HepG2 (cell line): ENCODE results near the gene PPIC. TPM values are rescaled to one million over a fixed set of nuclear protein-coding genes. Genes with fewer than 3 reads are reported as not detected.

Experiments used
- ATAC-seq: fragments of 200-7000 bp; cut with Tn5 transposase; 3 replicates; pipeline ENCODE4 v1.9.1; 2020; ENCODE audit warnings: mild to moderate bottlenecking, moderate library complexity
- BruUV-seq: library from RNA; stranded (reverse); fragments of 400-500 nt; replicated peaks from 2 replicates; lab custom pipeline; 2021; lab: Mats Ljungman, UMichigan
- CTCF ChIA-PET: fragments of 300-600 bp; formaldehyde crosslinking; extraction: SDS; loops from one replicate; lab custom pipeline; 2021; ENCODE audit warnings: low total read pairs, inconsistent platforms, low intra/inter-chr PET ratio; lab: Yijun Ruan, JAX
- POLR2A ChIA-PET: fragments of 350-600 bp; sonication (Branson Sonifier 250); formaldehyde crosslinking; loops from one replicate; lab custom pipeline; 2020; ENCODE audit warnings: antibody characterized with exemption, inconsistent platforms; lab: Yijun Ruan, JAX
- DNase-seq: peaks from one replicate; pipeline ENCODE4 v3.0.0-alpha.2; 2015; ENCODE audit warnings: low spot score
- FAIRE-seq: peaks from 3 replicates; lab custom pipeline; 2011; peaks lifted over from hg19 to GRCh38; lab: Jason Lieb, UNC
- H2AFZ ChIP-seq: one replicate; pipeline ENCODE4 v1.6.1; 2011; ENCODE audit warnings: low read length, inconsistent platforms
- H3K27ac ChIP-seq: fragments of 300-600 bp; 3 replicates; pipeline ENCODE4 v1.8.0; 2011; ENCODE audit warnings: mixed run types, mild to moderate bottlenecking, mixed read lengths, low read length, inconsistent platforms; ENCODE audit not compliant: insufficient read depth; ENCODE audit errors: extremely low read length
- H3K27me3 ChIP-seq, 2 experiments: fragments of 200-600 bp in 1 of 2; 2 replicates in 1 of 2; 3 replicates in 1 of 2; pipeline versions ENCODE4 v1.6.0 to v1.8.0; 2011; ENCODE audit warnings: low read length in 2 of 2, mild to moderate bottlenecking in 2 of 2, moderate library complexity in 2 of 2, inconsistent platforms in 1 of 2; ENCODE audit not compliant: insufficient read depth in 2 of 2, control insufficient read depth in 1 of 2
- H3K36me3 ChIP-seq, 2 experiments: fragments of 200-600 bp in 1 of 2; replicated peaks in 1 of 2; 2 replicates in 1 of 2; 3 replicates in 1 of 2; pipeline versions ENCODE4 v1.5.1 to v1.8.0; 2011; ENCODE audit warnings: low read length in 2 of 2, inconsistent platforms in 1 of 2; ENCODE audit not compliant: insufficient read depth in 2 of 2, control insufficient read depth in 1 of 2
- H3K4me1 ChIP-seq: 2 replicates; pipeline ENCODE4 v1.5.1; 2012; ENCODE audit warnings: low read length, inconsistent platforms; ENCODE audit not compliant: insufficient read depth
- H3K4me2 ChIP-seq: 2 replicates; pipeline ENCODE4 v1.6.0; 2011; ENCODE audit warnings: low read depth, low read length, inconsistent platforms
- H3K4me3 ChIP-seq, 3 experiments: fragments of 200-600 bp in 1 of 3; sonication (generic), shearing (Covaris generic) in 1 of 3; replicated peaks in 1 of 3; 2 replicates each; pipeline ENCODE4 v1.5.1; 2011 to 2016; ENCODE audit warnings: low read length in 3 of 3, inconsistent platforms in 2 of 3, low read depth in 2 of 3, mild to moderate bottlenecking in 2 of 3, control low read depth in 1 of 3, mixed read lengths in 1 of 3; ENCODE audit not compliant: insufficient read depth in 1 of 3
- H3K79me2 ChIP-seq: one replicate; pipeline ENCODE4 v1.6.1; 2011; ENCODE audit warnings: low read length, inconsistent platforms; ENCODE audit not compliant: insufficient read depth
- H3K9ac ChIP-seq: 2 replicates; pipeline ENCODE4 v1.6.0; 2011; ENCODE audit warnings: mild to moderate bottlenecking, low read depth, low read length, inconsistent platforms; ENCODE audit not compliant: insufficient read depth
- H3K9me3 ChIP-seq: 2 replicates; pipeline ENCODE4 v1.5.1; 2012; ENCODE audit warnings: mild to moderate bottlenecking, low read length
- H4K20me1 ChIP-seq: 2 replicates; pipeline ENCODE4 v1.6.0; 2011; ENCODE audit warnings: inconsistent platforms, mild to moderate bottlenecking, low read length, moderate library complexity; ENCODE audit not compliant: insufficient read depth
- ARNTL ChIP-seq: sonication (generic); formaldehyde crosslinking; IDR thresholded peaks from 2 replicates; pipeline ENCODE4 v1.4.0; 2020; ENCODE audit warnings: mild to moderate bottlenecking, missing genetic modification reagents
- EEA1 ChIP-seq: sonication (generic); formaldehyde crosslinking; IDR thresholded peaks from 2 replicates; pipeline ENCODE4 v1.5.1; 2020; ENCODE audit warnings: mild to moderate bottlenecking, missing genetic modification reagents, borderline replicate concordance
- ESRRA ChIP-seq: sonication (generic); formaldehyde crosslinking; IDR thresholded peaks from 2 replicates; pipeline ENCODE4 v1.5.1; 2020; ENCODE audit warnings: mild to moderate bottlenecking, low read depth, missing genetic modification reagents
- FOXK1 ChIP-seq: sonication (generic); formaldehyde crosslinking; IDR thresholded peaks from 2 replicates; pipeline ENCODE4 v1.4.0; 2020; ENCODE audit warnings: low read depth, missing genetic modification reagents, borderline replicate concordance
- FOXK2 ChIP-seq: fragments of 450-650 bp; IDR thresholded peaks from 2 replicates; pipeline ENCODE4 v1.6.1; 2016
- HNF4G ChIP-seq, 2 experiments: sonication (generic) in 1 of 2; formaldehyde crosslinking in 1 of 2; IDR thresholded peaks; 2 replicates each; pipeline versions ENCODE4 v1.4.0 to v1.6.1; 2011 to 2020; ENCODE audit warnings: borderline replicate concordance in 2 of 2, low read depth in 2 of 2, mild to moderate bottlenecking in 2 of 2, low read length in 1 of 2, missing genetic modification reagents in 1 of 2, moderate library complexity in 1 of 2
- KLF12 ChIP-seq: sonication (generic); formaldehyde crosslinking; IDR thresholded peaks from 2 replicates; pipeline ENCODE4 v1.4.0; 2020; ENCODE audit warnings: missing genetic modification reagents, borderline replicate concordance
- KLF15 ChIP-seq: sonication (generic); formaldehyde crosslinking; IDR thresholded peaks from 2 replicates; pipeline ENCODE4 v1.8.1; 2023; ENCODE audit warnings: borderline replicate concordance, mild to moderate bottlenecking, inconsistent platforms, missing genetic modification reagents, mixed read lengths
- MEF2D ChIP-seq: sonication (generic); formaldehyde crosslinking; IDR thresholded peaks from 2 replicates; pipeline ENCODE4 v1.5.1; 2020; ENCODE audit warnings: mild to moderate bottlenecking, missing genetic modification reagents
- NR1H2 ChIP-seq: sonication (generic); formaldehyde crosslinking; IDR thresholded peaks from 2 replicates; pipeline ENCODE4 v1.8.1; 2022; ENCODE audit warnings: low read depth, missing genetic modification reagents, borderline replicate concordance
- PLRG1 ChIP-seq: fragments of 450-650 bp; conservative IDR thresholded peaks from 2 replicates; pipeline ENCODE4 v1.6.1; 2016
- TP53 ChIP-seq: sonication (generic); formaldehyde crosslinking; conservative IDR thresholded peaks from 2 replicates; pipeline ENCODE4 v1.4.0; 2020; ENCODE audit warnings: missing genetic modification reagents
- ZBTB1 ChIP-seq: sonication (generic); formaldehyde crosslinking; IDR thresholded peaks from 2 replicates; pipeline ENCODE4 v1.4.0; 2020; ENCODE audit warnings: missing genetic modification reagents, borderline replicate concordance
- ZNF10 ChIP-seq: sonication (generic); formaldehyde crosslinking; IDR thresholded peaks from 2 replicates; pipeline ENCODE4 v1.4.0; 2020; ENCODE audit warnings: mild to moderate bottlenecking, low read depth, missing genetic modification reagents, borderline replicate concordance
- ZNF431 ChIP-seq: sonication (generic); formaldehyde crosslinking; IDR thresholded peaks from 2 replicates; pipeline ENCODE4 v1.9.0; 2022; ENCODE audit warnings: missing genetic modification reagents, low read depth, mild to moderate bottlenecking, borderline replicate concordance
- ZNF615 ChIP-seq: sonication (generic); formaldehyde crosslinking; IDR thresholded peaks from 2 replicates; pipeline ENCODE4 v1.5.0; 2020; ENCODE audit warnings: mild to moderate bottlenecking, missing genetic modification reagents, borderline replicate concordance
- WGBS: methylation state at CpG from one replicate; pipeline ENCODE4 v1.1.6; 2017; ENCODE audit warnings: low lambda C conversion rate; 5-methylcytosine and 5-hydroxymethylcytosine counted together
- in situ Hi-C: cut with HindIII; loops from 2 replicates; pipeline ENCODE4 v1.10.0; 2017; ENCODE audit warnings: low pct_unique_long_range_greater_than_20kb; ENCODE audit not compliant: extremely low pct_ligation_motif_present
- intact Hi-C: fragments of 100-400 bp; cut with micrococcal nuclease; formaldehyde crosslinking; loops from one replicate; pipeline ENCODE4 v1.10.0; 2022; ENCODE audit not compliant: unreplicated experiment
- polyA plus RNA-seq, 8 experiments: library from polyadenylated mRNA; depleted of rRNA in 3 of 8; stranded (reverse) in 7 of 8; unstranded in 1 of 8; fragments of >200 nt; fragmentation: Illumina TruSeq in 4 of 8; extraction: Trizol in 4 of 8; gene quantifications; 2 replicates each; pipeline versions ENCODE4 v1.2.1 to v1.2.3, GENCODE V29; 2011 to 2016; ENCODE audit warnings: low read depth in 4 of 8, missing spikeins in 1 of 8, mixed read lengths in 1 of 8; ENCODE audit not compliant: insufficient read depth in 1 of 8
- total RNA-seq, 5 experiments: library from RNA; depleted of rRNA; stranded (reverse); fragments of >200 nt; fragmentation: Illumina TruSeq; extraction: Trizol; gene quantifications; 2 replicates each; pipeline ENCODE4 v1.2.3, GENCODE V29; 2016; ENCODE audit warnings: low read depth in 1 of 5
- TF ChIP-seq, protein P1 (sequence below): sonication (generic); formaldehyde crosslinking; conservative IDR thresholded peaks from 2 replicates; pipeline ENCODE4 v1.8.0; 2022; ENCODE audit warnings: low read depth, missing genetic modification reagents

PPIC gene
- total and polyA plus RNA-seq, 2 of the 13 experiments (the other 11 are each of a cell fraction or from before 2014, with no cell fraction given), result 6.2 to 17.2 TPM

DNA sequence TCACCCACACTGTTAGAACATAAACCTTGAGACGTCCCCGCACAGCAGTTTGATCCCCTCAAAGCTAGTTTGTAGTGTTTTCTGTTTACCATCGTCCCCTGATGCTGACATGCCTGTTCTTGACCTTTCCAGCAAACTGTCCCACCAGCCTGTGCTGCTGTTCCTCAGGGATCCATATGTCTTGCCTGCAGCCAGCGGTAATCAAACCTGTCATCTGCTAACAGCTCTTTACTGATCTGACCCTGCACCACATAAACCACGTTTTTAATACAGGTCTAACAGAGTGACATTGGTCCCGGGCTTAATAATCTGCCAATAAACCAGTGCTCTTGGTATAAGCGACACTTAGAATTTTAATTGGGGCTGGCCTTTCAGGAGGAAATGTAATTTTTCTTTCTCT lies 34.7 kb downstream of the PPIC start (continued):
- TF ChIP-seq EEA1 (no peak), KLF15 (CRISPR knock-in tag) (no peak), MEF2D (CRISPR knock-in tag) (no peak), NR1H2 (no peak), ZNF10 (no peak), ZBTB1 (CRISPR knock-in tag) (no peak), HNF4G (IDR thresholded peaks at IDR 0.05; ENCODE audit: borderline replicate concordance, low read depth, low read length) (no peak), HNF4G (CRISPR knock-in tag; IDR thresholded peaks at IDR 0.05; ENCODE audit: borderline replicate concordance, low read depth) (no peak), ARNTL (no peak)
- TF ChIP-seq, protein P1, sequence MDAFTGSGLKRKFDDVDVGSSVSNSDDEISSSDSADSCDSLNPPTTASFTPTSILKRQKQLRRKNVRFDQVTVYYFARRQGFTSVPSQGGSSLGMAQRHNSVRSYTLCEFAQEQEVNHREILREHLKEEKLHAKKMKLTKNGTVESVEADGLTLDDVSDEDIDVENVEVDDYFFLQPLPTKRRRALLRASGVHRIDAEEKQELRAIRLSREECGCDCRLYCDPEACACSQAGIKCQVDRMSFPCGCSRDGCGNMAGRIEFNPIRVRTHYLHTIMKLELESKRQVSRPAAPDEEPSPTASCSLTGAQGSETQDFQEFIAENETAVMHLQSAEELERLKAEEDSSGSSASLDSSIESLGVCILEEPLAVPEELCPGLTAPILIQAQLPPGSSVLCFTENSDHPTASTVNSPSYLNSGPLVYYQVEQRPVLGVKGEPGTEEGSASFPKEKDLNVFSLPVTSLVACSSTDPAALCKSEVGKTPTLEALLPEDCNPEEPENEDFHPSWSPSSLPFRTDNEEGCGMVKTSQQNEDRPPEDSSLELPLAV (CRISPR knock-in tag), result no peak

DNA sequence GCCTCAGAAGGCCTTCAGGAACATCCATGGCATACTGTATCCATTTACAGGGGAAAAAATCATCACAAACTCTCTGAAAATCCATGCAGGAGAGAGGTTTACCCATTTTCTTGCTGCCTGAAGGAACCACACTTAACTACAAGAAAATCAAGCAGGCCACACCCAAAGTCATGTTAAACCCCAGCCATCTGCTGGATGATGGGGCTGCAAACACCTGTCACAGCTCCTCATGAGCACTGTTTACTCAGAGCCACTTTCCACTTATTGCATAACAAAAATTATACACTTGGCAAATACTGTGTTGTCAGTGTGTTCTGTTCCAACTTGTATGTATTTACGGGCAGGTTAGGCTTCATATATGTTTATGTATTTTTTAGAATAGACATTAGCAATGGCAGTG lies 35.8 kb downstream of the PPIC start:
- FAIRE-seq, result no peak
- no peak for TF ChIP-seq PLRG1
- no peak for TF ChIP-seq ZNF615
- no peak for TF ChIP-seq ESRRA (CRISPR knock-in tag)
- no peak for TF ChIP-seq KLF12
- TF ChIP-seq ZNF431 (CRISPR knock-in tag), result no peak
- no peak for TF ChIP-seq FOXK2
- TF ChIP-seq FOXK1, result no peak
- TF ChIP-seq TP53, result no peak
- 0 out of 5 replicates have a peak, but pooled peaks cover 0 to 2% of the 10 kb centered on the region in 2 experiments for H3K36me3 ChIP-seq
- H3K9me3 ChIP-seq, result no peaks in the 10 kb centered on the region
- H3K4me1 ChIP-seq, result no peaks in the 10 kb centered on the region
- no peak overlapping the region for H3K4me2 ChIP-seq
- no peak overlapping the region for H3K27ac ChIP-seq
- no peak overlapping the region for H3K9ac ChIP-seq
- no TSS peak for BruUV-seq
- intact Hi-C loops (no loop called here), in situ Hi-C loops (no loop called here)
- H2AFZ ChIP-seq, result no peak overlapping the region
- H3K79me2 ChIP-seq, result no peaks in the 10 kb centered on the region
- DNase-seq, result no peak
- WGBS, result 100% methylated on average over 1 of the region's 1 CpG
- no peaks in the 10 kb centered on the region for H3K27me3 ChIP-seq
- no peak for ATAC-seq
- ChIA-PET CTCF (no interaction called here), POLR2A (no interaction called here)
- H3K4me3 ChIP-seq, result no peak overlapping the region
- H4K20me1 ChIP-seq, result no peaks in the 10 kb centered on the region
